MV-4-11 (cell line): ENCODE measurements around the gene EML6.

Source experiments
- DNase-seq: peaks from one replicate; lab custom pipeline; 2025; lab: John Stamatoyannopoulos, UW

Gene EML6

DNA sequence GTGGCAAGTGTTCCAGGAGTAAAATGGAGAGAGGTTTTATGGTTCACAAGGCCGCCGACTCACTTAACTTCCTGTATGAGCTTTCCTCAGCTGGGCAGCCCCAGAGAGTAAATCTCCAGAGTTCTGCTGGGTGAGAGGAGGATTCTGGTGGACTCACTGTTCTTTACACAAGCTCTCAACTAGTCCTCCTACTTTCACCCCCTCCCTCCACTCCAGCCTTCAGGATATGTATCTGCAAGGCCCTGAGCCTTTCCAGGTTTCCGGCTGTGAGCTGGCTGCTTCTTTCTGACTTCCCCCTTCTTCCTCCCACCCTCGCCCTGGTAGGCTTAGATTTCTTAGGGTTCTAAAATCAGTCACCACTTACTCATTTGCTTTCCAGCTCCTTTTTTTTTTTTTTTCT is 34.0 kb downstream of the EML6 start:
- no peak for DNase-seq

GRCh38 chr2:54758951-54759350 is 35.5 kb downstream of the EML6 start:
- DNase-seq = no peak

- DNase-seq = no peak
Observed at GRCh38 chr2:54760310-54760709, 36.8 kb downstream of the EML6 start.

DNA sequence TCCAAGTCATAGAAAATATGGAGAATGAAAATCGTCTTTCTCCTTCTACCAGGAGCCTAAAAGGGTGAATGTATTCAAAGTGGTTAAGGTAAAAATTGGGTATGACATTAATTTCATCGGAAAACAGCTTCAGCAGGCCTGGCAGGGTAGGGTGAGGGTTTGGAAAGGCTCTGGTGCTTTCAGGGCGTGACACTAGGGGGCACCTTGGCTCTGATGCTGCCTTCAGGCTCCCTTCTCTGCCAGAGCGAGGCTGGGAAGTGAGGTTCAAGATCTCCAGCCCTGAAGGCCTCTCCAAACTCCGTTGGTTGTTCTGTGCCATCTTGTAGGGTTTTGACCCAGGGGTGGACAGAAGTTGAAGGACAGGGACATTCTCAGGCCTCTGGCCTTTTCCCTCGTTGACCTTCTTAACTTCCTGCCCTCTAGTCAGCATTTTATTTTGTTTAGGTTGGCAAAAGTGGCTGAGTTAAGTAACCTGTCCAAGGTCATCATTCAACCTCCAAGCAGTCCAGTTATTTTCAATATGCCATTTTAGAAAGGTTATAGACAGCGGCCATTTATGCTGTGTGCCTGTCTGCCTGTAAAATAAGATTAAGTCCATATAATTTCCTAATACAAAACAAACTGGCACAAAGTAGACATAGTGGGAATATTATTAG is 40.3 kb downstream of the EML6 start:
- peak; percentile 20 for DNase-seq

- peak; percentile 69 for DNase-seq
Observed at GRCh38 chr2:54767921-54768320, 44.5 kb downstream of the EML6 start.

DNA sequence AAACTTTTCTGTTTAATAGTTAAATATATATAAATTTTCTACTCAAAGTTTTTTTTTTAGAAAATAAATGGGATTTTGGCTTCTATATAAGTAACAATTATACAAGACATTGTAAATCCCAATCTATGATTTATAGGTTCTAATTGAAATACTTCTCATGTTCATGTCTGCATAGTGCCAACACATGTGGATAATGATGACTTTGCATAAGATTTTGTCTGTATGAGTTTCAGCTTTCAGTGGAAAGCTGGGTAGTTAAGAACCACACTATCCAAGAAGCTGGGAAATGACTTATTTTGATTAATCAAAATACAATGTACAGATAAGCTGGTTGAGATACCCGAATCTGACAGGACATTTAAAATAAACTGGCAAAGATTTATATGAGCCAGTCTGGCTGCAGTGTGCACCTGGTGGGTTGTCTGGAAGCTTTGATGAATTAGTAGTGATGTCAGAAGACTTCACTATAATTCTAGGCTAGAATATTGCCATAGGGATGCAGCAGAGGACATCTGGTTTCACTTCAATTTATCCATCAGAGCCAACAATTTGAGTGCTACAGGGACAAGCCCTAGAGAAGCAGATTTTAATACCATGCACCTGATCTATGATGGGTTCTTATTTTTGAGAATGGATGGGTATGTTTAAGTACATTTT is 45.4 kb downstream of the EML6 start:
- DNase-seq = peak; percentile 26

- DNase-seq = peak; percentile 91
Observed at GRCh38 chr2:54770211-54770610, 46.7 kb downstream of the EML6 start.

DNA sequence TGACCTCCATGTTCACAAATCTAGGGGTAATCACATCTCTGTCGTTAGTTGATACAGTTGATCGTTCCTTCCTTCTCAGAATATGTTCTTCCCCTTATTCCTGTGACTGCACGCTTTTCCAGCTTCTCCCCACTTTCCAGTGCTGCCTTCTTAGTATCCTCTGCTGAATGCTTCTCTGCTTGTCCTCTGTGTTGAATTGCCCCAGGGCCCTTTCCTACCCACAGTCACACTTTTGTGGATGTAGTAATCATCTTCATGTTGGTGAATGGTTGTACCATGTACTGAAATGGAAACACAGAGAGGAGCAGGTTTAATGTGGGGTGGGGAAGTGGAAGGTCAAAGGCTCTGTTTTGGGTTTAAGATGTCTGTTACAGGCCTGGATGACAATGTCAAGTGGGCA is 47.2 kb downstream of the EML6 start:
- no peak for DNase-seq

- DNase-seq = no peak
Observed at GRCh38 chr2:54771166-54771885, 47.9 kb downstream of the EML6 start.

GRCh38 chr2:54772110-54772509 is 48.6 kb downstream of the EML6 start:
- DNase-seq = no peak

DNA sequence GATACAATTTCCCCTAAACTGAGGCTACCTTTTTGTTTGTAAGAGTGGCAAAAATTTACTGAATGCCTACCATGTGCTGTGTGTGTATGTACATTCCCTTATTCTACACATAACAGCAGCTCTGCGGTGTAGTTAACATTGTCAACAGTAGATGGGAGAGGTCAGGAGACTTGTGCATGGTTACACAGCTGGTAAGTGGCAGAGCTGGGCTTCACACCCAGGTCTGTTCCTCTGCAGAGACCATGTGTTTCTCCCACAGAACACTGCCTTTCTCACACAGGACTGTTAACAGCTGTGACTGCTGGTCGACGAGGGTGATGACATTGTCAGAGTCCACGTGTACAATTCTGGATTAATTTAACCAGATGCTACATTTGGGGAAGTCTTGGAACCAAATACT is 49.1 kb downstream of the EML6 start:
- peak; percentile 22 for DNase-seq

DNA sequence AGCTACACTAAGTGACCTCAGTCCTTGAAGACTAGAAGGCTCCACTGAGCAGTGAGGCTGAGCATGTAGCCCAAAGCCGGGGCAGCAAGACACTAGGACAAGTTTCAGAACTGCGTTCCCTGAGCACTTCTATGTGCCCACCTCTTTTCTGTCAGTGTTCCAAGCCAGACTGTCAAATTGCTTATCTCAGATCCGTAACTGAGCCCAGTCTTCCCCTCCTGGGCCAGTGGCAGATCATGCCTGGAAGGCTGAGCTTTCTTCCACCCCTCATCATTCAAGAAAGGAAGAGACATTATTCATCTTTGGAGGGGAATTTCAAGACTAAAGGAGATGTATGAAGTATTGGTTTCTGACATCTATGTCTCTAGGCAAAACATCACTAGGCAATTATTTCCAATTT is 49.8 kb downstream of the EML6 start:
- DNase-seq = no peak

DNA sequence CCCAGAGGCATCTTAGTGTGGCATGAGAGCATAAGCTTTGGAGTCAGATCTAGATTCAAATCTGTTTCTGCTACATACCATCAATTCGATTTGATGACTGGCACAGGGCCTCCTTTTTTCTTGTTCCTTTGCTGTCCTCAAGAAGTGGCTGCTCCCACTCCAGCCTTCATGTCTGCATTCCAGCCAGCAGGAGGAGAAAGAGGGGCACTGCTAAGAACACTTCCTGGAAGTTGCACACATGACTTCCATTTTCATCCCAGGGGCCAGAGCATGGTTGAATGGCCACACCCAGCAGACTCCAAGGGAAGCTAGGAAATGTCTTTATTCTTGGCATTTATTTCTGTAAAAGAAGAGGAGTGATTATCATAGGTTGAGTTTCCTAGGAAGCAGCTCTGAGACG is 50.4 kb downstream of the EML6 start:
- DNase-seq = no peak

GRCh38 chr2:54775710-54776109 is 52.2 kb downstream of the EML6 start:
- DNase-seq = no peak

DNA sequence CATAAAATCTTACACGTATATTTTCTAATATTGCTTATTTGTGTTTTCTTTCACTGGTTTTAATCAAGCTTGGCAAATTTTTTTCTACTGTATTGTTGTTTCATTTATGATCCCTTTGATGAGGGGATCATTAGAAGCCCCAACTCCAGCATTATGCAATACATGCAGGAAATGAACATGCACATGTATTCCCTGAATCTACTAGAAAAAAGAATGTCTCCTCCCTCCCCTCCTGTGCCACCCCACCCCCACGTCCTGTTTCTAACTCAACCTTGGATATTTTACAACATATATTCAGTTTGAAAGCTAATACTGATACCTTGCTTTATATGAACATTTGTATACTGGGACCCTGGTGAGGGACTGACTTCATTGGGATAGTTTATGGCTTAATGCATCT is 53.0 kb downstream of the EML6 start:
- no peak for DNase-seq

DNA sequence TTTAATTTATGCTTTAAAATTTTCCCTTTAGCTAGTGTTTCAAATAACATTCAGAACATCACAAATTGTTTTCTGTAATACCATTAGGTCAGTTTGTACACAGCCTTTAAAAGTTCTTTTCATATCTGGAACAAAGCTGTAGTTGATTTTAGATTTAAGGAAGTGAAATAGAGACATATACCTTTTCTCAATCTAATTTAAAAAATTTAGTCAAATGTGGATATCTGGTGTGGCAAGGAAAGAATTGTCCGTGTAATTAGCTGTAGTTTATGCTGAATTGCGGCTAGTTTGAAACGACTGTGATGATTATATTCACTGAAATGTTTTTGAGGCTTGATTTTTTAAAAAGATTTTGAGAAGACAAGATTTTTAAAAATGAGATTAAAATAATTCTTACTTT is 59.9 kb downstream of the EML6 start:
- DNase-seq = no peak

GRCh38 chr2:54787270-54787669 is 63.8 kb downstream of the EML6 start:
- DNase-seq = no peak

DNA sequence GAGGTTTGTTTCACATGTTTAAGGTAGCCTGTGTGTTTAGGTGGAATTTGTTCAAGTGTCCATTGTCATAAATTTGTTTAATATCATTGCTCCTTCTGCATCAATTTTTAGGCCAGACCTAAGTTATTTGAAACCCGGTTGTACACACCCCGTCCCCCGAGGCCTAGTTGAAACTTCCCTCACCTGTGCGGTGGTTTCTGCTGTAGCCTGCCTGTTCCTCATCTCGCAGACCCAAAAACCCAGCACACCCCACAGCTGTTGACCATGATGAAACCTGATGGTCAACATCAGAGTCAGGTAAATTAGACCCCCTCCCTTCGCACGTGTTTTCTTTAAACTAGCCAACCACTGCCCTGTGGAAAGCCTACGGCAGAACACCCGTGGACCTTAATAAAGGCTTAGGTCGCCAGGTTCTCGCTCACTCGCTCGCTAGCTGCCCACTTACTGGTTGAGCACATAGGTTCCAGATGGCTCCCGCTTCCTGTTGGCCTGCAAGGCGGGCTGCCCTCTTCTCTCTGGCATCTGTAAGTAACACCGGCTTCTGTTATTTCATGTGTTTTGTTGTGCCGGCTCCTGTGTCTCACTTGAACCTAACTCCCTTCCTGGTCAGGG is 64.4 kb downstream of the EML6 start:
- DNase-seq = no peak

DNA sequence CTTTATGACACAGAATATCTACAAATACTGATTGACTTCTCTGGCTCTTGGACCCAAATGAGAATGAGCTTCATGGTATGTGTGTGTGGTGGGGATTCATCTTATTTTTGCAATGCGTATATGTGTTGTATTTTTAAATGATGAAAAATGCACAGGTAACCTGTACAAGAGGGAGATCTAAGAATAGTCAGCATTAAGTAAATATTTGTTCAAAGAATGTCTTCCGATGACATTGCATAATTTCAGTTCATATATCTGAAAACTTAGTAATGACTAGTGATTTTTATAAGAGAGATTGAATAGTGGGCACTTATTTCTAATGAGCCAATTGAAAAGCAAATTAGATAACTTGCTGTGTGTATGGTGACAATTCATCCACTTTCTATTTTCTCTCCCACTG is 66.4 kb downstream of the EML6 start:
- DNase-seq = no peak

DNA sequence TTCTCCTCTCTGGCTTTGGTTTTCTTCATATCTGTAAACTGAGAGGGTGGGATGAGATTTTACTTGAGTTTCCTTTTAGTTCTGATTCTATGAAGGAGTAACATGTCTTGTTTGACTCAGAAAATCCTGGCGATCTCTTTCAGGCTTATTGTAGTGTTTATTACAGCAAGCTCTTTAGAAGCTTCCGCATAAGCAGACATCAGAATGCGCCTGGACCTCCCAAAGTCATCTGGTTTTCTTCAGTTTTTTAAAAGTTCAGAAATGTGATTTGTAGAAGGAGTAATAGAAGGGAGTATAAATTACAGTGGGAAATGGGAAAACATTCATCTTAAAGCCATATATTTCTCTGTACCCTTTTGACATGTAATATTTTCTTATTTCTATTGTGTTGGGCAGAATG is 68.4 kb downstream of the EML6 start:
- no peak for DNase-seq

GRCh38 chr2:54797307-54797706 is 73.8 kb downstream of the EML6 start:
- DNase-seq = no peak

GRCh38 chr2:54801352-54801751 is 77.9 kb downstream of the EML6 start:
- no peak for DNase-seq
